ENCODE measurements around the gene PABPC1L.

Gene PABPC1L

GRCh38 chr20:44969300-44969894 lies 59.5 kb downstream of the PABPC1L start:
- peak in 1 of 2 experiments; percentile 5 for DNase-seq

- no peak for DNase-seq
Observed at GRCh38 chr20:44970243-44970757, 60.4 kb downstream of the PABPC1L start.

GRCh38 chr20:44973053-44973452 lies 63.2 kb downstream of the PABPC1L start:
- DNase-seq: no peak

DNA sequence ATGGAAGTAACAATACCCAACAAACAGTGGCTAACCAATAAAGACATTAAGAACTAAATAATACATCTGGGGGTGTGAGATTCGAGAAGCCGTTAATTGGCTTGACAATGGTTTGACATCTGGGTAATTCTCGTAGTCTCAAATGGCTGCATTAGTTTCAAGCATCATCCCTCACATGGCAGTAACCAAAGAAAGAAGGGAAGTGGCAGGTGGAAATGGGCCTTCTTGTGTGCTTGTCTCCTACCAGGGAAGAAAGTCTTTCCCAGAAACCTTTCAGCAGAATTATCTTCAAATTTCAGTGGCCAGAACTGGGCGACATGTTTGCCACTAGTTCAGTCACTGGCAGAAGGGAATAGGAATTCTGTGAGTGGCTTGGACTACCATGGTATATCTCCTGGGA lies 66.8 kb downstream of the PABPC1L start:
- DNase-seq: no peak

DNA sequence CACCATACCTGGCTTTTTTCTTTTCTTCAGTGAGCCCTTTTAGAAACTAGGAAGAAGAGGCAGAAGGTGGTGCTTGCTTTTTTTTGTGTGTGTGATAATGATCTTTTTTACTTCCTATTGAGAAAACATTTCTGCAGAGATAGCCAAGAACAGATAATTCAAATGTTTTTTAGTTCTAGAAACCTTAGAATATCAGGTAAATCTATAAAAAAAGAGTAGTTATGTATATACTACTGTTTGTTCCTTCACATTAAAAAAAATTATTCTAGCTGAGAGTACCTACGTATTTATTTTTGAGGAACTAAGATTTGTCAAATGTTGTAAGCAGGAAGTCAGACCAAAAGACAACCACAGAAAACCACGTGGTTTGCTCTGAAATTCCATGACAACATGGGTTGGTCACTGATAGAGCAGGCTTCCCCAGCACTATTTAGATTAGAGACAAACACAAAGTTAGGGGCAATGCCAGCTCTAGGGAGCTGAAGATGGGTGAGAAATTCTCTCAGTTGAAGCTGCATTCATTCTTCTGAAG lies 69.3 kb downstream of the PABPC1L start:
- DNase-seq: peak in 1 of 2 experiments; percentile 74

- no peak for DNase-seq
Observed at GRCh38 chr20:44981736-44982406, 72.0 kb downstream of the PABPC1L start.

DNA sequence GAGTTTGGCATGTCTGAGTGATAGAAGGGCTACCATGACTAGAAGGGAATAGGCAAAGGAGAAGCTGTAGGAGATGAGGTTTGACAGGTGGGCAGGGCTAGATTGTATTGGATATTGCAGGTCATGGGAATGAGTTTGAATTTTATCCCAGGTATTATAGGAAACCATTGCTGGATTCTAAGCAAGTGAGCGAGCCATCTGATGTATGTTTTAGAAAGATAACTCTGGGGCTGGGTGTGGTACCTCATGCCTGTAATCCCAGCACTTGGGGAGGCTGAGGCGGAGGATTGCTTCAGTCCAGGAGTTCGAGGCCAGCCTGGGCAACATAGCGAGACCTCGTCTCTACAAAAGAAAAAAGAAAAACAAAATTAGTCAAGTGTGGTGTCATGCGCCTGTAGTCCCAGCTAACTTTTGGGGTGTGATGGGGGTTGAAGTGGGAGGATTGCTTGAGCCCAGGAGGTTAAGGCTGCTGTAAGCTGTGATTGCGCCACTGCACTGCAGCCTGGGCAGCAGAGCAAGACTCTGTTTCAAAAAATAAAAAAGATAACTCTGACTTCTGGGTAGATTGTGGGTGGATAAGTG lies 73.3 kb downstream of the PABPC1L start:
- no peak for DNase-seq

- DNase-seq: no peak
Observed at GRCh38 chr20:44988631-44989171, 78.8 kb downstream of the PABPC1L start.

Measured in stimulated activated CD4-positive, alpha-beta T cell treated with anti-CD3 and anti-CD28 coated beads, Interleukin-4, amount 100 ng/mL, for 4 hours (primary cell).